Duodenal mucosa (tissue), 2 donors: ENCODE results near the gene CLDN12.

Source experiments
- H3K27ac ChIP-seq: one replicate; pipeline ENCODE4 v1.7.0; 2013; ENCODE audit warnings: low read depth, low read length
- H3K27me3 ChIP-seq, 2 donors: one replicate each; pipeline ENCODE4 v1.7.0; 2013; ENCODE audit warnings: low read length in 2 of 2, control low read depth in 1 of 2; ENCODE audit not compliant: insufficient read depth in 2 of 2, control insufficient read depth in 1 of 2
- H3K36me3 ChIP-seq, 2 donors: one replicate each; pipeline ENCODE4 v1.7.0; 2013; ENCODE audit warnings: low read length in 2 of 2, control low read depth in 1 of 2; ENCODE audit not compliant: insufficient read depth in 2 of 2, control insufficient read depth in 1 of 2
- H3K4me1 ChIP-seq, 2 donors: one replicate each; pipeline ENCODE4 v1.7.0; 2013; ENCODE audit warnings: low read length in 2 of 2, control low read depth in 1 of 2; ENCODE audit not compliant: insufficient read depth in 2 of 2, control insufficient read depth in 1 of 2
- H3K4me3 ChIP-seq, 2 donors: one replicate each; pipeline ENCODE4 v1.7.0; 2013; ENCODE audit warnings: low read length in 2 of 2, low read depth in 1 of 2
- H3K9ac ChIP-seq, 2 donors: one replicate each; pipeline ENCODE4 v1.7.0; 2013; ENCODE audit warnings: low read length in 2 of 2, low read depth in 1 of 2
- H3K9me3 ChIP-seq, 2 donors: one replicate each; pipeline ENCODE4 v1.7.0; 2013; ENCODE audit warnings: low read length in 2 of 2, control low read depth in 1 of 2; ENCODE audit not compliant: control insufficient read depth in 1 of 2

The CLDN12 gene

GRCh38 chr7:90430614-90431460 lies 27.6 kb downstream of the CLDN12 start:
- Histone ChIP-seq H3K9ac (no peak overlapping the region), H3K36me3 (no peaks in the 10 kb centered on the region), H3K9me3 (peaks cover 14 to 16% of the 10 kb centered on the region in 2 donors), H3K4me1 (no peaks in the 10 kb centered on the region), H3K4me3 (no peak overlapping the region), H3K27ac (no peak overlapping the region), H3K27me3 (peaks cover 0 to 5% of the 10 kb centered on the region in 2 donors)

- Histone ChIP-seq H3K27ac (no peak overlapping the region), H3K36me3 (no peaks in the 10 kb centered on the region), H3K4me1 (no peaks in the 10 kb centered on the region), H3K9me3 (peaks cover 14 to 16% of the 10 kb centered on the region in 2 donors), H3K9ac (no peak overlapping the region), H3K4me3 (no peak overlapping the region), H3K27me3 (peaks cover 0 to 5% of the 10 kb centered on the region in 2 donors)
Observed at GRCh38 chr7:90432752-90433151, 29.5 kb downstream of the CLDN12 start.

- H3K27me3 ChIP-seq, result peaks cover 0 to 5% of the 10 kb centered on the region in 2 donors
- H3K4me3 ChIP-seq, result no peak overlapping the region
- peaks cover 14 to 16% of the 10 kb centered on the region in 2 donors for H3K9me3 ChIP-seq
- no peak overlapping the region for H3K27ac ChIP-seq
- no peak overlapping the region for H3K9ac ChIP-seq
- no peaks in the 10 kb centered on the region for H3K4me1 ChIP-seq
- H3K36me3 ChIP-seq, result no peaks in the 10 kb centered on the region
Observed at GRCh38 chr7:90433221-90433620, 30.0 kb downstream of the CLDN12 start.

GRCh38 chr7:90445633-90446032 lies 42.4 kb downstream of the CLDN12 start:
- Histone ChIP-seq H3K4me1 (no peaks in the 10 kb centered on the region), H3K9me3 (no peaks in the 10 kb centered on the region), H3K4me3 (no peak overlapping the region), H3K36me3 (no peaks in the 10 kb centered on the region), H3K9ac (no peak overlapping the region), H3K27ac (no peak overlapping the region), H3K27me3 (no peaks in the 10 kb centered on the region)

- Histone ChIP-seq H3K4me3 (no peak overlapping the region), H3K9ac (no peak overlapping the region), H3K27me3 (no peaks in the 10 kb centered on the region)
Observed at GRCh38 chr7:90446137-90446899, 43.1 kb downstream of the CLDN12 start.

GRCh38 chr7:90453259-90453891 lies 50.1 kb downstream of the CLDN12 start:
- Histone ChIP-seq H3K36me3 (no peaks in the 10 kb centered on the region), H3K9ac (no peak overlapping the region), H3K4me1 (peaks cover 3 to 18% of the 10 kb centered on the region in 2 donors), H3K27ac (no peak overlapping the region), H3K27me3 (no peaks in the 10 kb centered on the region), H3K9me3 (no peaks in the 10 kb centered on the region), H3K4me3 (no peak overlapping the region)

More at GRCh38 chr7:90446137-90446899, 43.1 kb downstream of the CLDN12 start:
- Histone ChIP-seq H3K9me3 (no peaks in the 10 kb centered on the region), H3K4me1 (no peaks in the 10 kb centered on the region), H3K27ac (no peak overlapping the region), H3K36me3 (no peaks in the 10 kb centered on the region)

GRCh38 chr7:90453931-90454330 lies 50.7 kb downstream of the CLDN12 start:
- Histone ChIP-seq H3K4me3 (no peak overlapping the region), H3K27me3 (no peaks in the 10 kb centered on the region), H3K27ac (no peak overlapping the region), H3K9me3 (no peaks in the 10 kb centered on the region), H3K4me1 (peaks cover 3 to 18% of the 10 kb centered on the region in 2 donors), H3K9ac (no peak overlapping the region), H3K36me3 (no peaks in the 10 kb centered on the region)

GRCh38 chr7:90455163-90456030 lies 52.1 kb downstream of the CLDN12 start:
- Histone ChIP-seq H3K4me3 (peak overlapping the region; percentile 16 to 54), H3K4me1 (peaks cover 3 to 18% of the 10 kb centered on the region in 2 donors), H3K27ac (no peak overlapping the region), H3K36me3 (no peaks in the 10 kb centered on the region), H3K27me3 (no peaks in the 10 kb centered on the region), H3K9ac (peak overlapping the region in 1 of 2 donors; percentile 10), H3K9me3 (no peaks in the 10 kb centered on the region)

GRCh38 chr7:90458104-90458503 lies 54.8 kb downstream of the CLDN12 start:
- Histone ChIP-seq H3K27me3 (no peaks in the 10 kb centered on the region), H3K27ac (no peak overlapping the region), H3K4me3 (no peak overlapping the region), H3K9me3 (no peaks in the 10 kb centered on the region), H3K9ac (no peak overlapping the region), H3K36me3 (no peaks in the 10 kb centered on the region), H3K4me1 (peaks cover 3 to 16% of the 10 kb centered on the region in 2 donors)
